GM21723 (cell line): ENCODE data around the gene TNFSF4.
A peak's percentile ranks its signal among the peaks of the same experiment; 100 is the strongest.

Experiments used
- ATAC-seq: cut with Tn5 transposase; IDR thresholded peaks from one replicate; pipeline ENCODE4 v1.9.1; 2021; ENCODE audit warnings: mild to moderate bottlenecking, moderate library complexity; ENCODE audit not compliant: unreplicated experiment

Gene TNFSF4

DNA sequence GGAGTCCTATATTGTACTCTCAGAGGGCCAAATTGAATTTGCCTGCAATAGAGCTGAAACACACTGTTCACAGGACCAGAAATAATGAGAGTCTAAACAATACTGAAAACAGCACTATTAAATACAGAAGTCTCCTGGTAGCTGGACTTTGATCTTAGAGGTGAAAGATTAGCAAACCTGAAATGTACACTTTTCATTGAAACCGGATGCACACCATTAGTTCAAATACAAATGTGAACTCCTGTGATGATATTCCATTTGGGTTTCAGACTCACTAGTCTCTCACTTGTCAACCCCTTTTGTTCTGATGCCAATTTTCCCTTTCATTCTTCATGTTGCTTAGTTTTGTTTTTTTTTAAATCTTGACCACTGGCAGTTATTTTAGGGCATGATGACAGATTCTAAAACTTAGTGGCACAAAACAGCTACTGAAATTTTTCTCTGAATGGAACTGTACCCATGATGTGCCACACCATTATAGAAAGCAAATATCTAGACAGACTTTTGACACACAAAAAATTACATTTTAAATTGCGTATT is 5.9 kb upstream of the TNFSF4 start:
- no peak for ATAC-seq

DNA sequence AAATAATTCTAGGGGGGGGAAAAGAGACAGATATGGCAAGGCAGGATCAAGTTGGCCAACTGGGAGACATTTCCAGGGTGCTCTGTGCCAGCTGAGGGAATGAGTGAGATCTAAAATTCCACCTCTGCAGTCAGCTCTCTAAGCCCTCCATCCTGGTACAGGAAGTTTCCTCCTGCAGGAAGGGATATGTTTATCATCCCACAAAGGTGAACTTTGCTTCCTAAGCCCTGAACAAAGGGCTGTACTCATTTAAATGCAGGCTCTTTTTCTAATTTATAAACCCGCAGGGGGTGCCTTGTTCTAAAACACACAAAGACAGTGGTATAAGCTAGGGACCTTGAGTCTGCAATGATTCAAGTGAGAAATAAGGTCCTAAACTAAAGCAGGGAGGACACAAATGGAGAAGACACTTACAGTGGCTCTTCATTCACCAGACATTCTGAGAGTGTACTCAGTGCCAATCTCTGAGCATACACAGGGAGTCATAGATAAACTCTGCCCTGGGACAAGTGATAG is 3.6 kb upstream of the TNFSF4 start:
- ATAC-seq: no peak

DNA sequence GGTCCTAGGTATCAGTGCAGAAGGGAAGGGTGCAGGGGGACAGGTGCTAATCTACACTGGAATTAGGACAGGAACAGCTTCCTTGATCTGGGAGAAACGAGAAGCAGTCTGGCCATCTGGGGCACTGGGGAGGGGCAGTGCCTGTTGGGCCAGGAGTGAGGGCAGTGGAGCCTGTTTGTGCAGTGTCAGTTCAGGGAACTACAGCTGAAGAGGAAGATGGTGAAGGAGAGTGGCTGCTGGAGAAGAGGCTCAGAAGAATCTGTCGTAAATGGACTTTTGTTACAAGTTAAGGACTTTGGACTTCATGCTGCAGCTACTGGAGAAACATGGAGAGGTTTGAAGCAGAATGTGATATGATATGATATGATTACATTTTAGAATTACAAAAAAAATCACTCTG is 3.2 kb upstream of the TNFSF4 start:
- ATAC-seq: no peak

DNA sequence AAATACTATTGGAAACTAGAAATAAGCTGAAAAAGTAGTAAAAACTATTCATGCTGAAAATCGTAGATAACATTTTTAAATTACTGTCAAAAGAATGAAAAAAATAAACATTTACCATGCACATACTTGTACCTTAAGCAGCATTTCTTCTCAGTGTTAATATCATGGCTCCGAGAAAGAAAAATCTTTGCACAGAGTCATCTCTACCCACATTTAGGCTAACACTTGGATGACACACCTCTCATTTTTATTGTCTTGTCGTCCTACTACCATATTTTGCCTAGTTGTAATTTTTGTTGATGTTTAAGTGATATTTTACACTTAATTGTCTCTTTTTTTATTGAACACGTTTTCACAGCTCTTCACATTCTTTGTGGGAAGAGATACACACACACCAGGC is 1.7 kb upstream of the TNFSF4 start:
- no peak for ATAC-seq

DNA sequence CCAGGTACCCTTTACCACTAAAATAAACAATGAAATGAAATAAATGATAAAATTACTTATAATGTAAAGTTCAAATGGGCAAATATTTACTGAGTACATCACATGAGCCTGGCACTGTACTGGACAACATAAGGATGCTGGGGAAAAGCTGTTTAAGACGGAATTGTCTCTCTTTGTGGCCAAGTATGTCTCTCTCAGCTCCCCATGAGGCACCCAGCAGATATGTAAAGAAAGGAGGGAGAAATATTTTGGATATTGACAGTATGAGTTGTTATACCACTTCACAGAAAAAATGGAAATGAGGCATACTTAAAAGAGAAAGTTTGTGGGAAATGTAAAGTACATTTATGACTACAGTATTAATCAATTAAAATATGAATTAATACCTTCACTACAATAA is 1.0 kb upstream of the TNFSF4 start:
- ATAC-seq: no peak

DNA sequence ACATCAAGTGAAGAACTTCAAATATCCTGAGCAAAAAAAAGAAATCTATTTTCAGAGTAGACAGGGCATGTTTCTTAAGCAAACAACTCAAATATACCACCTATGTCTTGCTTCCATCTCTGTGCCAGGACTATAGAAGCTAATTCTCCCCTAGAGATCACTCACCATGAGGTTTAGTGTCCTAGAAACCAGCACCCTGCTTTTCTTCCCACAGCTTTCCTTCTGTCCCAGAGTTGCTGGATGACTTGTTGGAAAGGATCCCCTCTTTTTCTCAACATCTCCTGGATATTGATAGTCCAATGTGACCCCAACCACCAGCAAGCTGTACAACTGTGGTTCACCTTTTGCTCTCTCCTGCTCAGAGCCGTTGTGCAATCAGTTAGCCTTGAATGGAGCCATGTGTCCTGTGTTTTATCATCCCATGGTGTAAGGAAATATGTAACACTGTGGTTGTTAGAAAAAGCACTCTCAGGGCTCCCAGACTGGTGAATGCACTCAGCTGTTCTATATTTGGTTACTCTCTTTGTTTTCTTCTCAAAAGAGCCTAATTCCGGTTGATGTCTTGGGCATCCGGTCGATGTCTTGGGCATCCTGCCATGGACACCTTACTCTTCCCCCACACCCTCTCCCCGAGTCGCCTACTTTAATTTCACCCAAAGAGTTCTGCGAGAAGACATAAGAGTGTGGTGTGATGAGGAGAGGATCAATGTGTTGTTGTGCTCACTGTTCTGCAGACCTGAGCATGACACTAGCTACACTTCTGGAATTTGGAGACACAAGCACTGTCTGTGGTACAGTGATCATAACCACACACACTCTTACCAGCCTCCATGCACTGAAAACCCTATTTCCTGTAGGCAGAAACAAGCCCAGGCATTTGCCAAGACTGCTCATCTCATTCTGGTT is 1.7 kb downstream of the TNFSF4 start:
- ATAC-seq: no peak

DNA sequence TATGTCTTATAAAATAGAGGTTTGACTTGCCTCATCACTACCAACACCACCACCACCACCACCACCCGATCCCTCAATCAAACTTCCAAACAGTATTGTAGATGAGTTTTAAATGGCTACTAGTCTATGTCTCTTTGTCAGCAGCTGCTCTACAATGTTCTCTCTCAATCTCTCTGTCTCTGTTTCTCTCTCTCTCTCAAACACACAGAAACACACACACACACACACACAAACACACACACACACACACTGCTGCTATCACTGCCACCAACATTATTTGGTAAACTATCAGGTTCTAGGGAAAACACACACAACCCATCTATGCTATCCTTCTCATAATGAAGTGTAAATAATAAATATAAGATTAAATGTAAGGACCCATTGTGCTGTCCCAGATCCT is 2.4 kb downstream of the TNFSF4 start:
- no peak for ATAC-seq

DNA sequence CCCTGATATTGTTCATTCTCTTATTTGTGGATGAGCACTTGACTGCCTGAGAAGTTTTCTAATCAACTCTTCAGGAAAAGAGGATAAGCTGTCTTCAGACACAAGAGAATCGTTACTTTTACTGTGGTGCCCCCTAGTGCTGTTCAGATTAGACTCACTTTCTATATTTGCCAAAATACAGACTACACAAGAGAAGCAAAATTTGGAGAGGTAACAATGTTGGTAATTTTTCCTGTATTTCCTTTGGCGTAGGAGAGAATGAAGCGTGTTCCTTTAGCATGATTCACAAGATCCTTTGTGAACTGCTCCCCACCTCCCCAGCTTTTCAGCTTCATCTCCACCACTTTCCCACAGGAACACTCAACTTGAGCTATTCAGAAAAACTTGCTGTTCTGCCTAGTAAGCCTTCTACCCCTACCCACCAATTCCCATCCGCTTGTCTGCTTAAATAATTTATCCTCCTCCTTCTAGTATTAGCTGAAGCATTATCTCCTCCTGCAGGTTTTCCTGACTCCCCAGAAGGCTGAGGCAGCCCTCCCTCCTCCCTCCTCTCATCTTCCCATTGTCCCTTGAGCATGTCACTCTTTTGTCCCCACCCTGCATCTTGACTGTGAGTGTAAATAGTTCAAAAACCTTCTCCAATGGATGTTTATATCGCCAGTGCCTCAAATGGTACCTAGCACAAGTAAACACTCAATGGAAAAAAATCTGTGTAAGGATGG is 4.5 kb downstream of the TNFSF4 start:
- no peak for ATAC-seq

DNA sequence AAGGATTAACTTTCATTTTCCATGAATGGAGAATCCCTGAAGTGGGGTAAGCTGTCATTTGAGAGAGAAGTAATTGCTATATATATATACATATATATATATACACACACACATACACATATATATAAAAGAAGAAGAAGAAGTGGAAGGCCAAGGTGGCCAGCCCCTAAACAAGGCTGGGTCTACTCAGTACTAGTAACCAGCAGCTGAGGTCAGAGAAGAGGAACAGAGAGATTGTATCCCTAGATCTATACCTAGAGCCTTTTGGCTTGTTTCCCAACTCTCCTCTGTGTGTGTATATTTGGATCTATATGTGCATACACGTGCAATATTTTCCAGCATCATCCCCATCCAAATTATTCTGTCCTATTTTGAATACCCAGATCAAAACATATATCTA is 5.2 kb downstream of the TNFSF4 start:
- ATAC-seq: no peak

DNA sequence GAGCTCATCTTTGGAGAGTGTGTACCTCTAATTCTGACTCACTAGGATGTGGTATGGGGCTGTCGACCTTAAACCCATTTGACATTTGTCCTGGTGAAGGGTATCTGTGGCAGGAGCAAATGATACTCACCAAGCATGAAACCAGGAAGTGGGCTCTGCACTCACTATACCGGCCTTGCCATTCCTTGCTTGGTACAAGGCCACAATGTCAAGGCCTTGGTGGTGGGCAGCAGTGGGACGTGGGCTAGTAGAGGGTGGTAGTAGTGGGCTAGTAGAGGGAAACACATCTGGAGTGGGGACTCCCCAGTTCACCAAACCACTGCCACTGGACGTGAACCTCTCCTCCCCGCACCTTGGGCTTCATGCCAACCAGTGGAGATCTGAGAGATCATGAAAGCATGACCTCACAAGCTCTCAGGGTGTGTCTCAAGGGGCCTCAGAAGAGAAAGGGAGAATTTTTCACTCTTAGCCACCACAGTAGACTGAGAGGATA is 11.5 kb downstream of the TNFSF4 start:
- ATAC-seq: peak; percentile 89

DNA sequence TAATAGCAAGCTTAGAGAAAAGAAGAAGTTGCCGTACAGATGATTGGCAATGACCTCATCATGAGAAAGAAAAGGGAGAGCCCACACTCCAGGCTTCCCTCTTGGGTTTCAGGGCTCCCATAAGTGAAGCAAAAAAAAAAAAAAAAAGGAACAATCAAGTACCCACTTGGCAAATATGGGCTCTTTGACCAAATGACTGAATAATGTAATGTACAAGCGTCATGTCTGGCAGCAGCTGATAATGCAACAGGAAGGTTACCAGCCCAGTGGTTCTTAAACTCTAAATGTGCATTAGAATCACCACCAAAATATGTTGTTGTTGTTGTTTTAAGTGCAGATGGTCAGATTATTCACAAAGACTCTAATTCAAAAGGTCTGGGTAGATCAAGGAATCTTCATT is 13.5 kb downstream of the TNFSF4 start:
- ATAC-seq: no peak

DNA sequence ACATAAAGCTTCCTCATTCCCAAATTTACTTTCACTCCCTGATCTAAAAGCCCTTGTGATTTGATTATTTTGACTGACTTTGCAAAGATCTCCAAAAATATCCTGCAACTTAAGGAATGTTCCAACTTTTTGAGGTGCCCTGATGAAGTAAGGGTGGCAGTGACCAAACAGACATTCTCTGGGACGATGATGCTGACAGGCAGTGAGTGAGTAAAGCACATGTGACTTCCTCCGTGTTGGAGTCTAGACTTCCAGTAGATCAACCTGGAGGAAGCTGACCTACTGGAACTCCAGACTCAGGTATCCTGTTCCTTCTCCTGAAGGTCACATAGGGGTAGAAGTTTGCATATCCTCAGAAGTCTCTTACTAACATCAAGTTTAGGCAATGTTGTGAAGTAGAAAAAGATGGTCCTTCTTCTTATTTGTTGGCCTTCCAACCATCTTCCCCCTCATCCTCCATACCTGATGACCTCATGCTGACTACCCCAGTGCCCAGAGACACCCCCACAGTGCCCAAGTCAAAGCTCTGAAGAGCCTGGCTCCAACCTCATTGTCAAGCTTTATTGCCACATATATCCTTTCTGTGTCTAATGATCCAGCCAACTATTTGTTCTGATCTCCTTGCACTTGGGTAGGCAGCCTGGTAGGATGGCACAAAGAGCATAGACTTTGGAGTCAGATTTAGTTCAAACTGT is 16.0 kb downstream of the TNFSF4 start:
- ATAC-seq: no peak

DNA sequence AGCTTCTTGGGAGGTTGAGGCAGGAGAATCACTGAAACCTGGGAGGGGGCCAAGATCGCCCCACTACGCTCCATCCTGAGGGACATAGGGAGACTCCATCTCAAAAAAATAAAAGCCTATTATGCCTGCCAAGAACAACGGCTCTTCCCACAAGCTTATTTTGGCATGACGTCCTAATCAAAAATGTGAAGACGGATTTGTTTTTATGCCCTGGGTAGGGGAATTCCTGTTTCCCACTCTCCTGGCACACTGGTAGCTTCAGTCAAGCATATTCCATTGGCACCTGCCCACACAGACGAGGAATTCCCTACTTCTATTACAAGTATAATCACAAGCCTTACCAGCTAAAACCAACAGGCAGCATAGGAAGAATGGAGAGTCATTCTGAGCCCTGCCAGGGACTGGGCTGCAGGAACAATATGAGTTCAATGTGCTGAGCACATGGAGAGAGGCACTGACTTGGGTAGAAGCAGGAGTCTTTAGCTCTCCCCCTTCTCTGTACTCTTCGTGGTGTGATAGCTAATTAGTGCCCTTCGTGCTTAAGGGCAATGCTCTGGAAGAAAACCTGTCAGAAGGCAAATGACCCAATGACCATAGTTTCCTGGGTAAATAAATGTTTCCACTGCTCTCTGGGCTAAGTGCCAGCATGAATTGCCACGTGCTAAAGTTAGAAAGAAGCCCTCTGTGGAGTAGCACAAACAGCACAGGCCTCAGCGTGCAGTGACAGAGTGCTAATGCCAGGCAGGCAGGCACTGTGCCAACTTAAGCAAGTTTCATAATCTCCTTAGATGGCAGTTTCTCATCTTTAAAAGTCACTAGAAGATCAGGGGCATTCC is 16.8 kb downstream of the TNFSF4 start:
- no peak for ATAC-seq

DNA sequence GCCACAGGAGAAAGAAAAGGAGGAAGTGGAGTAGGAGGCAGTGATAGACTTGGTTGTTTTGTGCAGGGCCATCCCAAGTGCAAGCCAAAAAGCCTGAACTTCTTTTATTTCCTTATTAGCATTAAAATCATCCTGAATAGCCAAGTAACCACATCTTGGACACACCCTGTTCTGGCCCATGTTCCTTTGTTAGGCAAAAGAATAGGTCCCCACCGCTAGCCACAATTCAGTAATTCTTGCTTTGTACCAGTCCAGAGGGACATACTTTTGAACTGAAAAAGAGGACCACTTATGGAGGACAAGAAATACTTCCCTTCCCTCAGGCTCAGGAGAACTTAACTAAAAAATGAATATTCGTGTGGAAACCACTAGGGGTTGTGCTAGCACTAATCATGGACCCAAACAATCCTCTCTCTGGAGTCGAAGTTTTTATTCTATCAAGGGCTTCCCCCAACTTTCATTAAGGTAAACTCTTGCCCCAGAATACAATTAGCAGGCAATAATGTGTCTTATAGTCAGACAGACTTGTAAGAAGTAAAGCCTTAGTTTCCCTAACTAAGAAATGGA is 19.4 kb downstream of the TNFSF4 start:
- no peak for ATAC-seq

DNA sequence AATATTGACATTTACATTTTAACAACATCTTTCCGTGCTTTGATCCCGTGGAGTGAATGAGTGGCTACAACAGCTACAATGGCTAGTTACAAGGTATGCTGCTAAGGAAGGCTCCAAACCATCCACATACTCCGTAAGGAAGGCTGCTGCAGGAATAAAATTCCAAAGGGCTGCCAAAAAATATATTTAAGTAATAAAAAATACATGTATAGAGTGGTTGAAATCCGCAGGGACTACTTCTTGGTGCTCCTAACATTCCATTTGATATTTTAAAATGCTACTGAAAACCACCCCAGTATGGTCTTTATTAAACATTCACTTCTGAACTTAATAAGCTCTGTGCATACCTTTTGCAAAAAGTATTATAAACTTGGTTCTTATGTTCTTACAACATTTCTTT is 25.3 kb downstream of the TNFSF4 start:
- no peak for ATAC-seq

DNA sequence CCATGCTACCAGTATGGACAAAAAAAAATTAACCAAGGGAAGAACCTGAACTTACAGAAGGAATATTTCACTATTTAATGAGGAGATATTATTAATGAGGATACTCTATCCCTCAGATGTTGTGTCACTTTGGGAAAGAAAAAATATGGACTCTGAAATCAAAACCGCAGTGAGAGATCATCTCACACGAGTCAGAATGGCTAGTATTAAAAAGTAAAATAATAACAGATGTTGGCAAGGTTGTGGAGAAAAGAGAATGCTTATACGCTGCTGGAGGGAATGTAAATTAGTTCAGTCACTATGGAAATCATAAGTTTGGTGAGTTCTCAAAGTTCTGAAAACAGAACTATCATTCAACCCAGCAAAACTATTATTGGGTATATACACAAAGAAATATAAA is 30.9 kb downstream of the TNFSF4 start:
- no peak for ATAC-seq

DNA sequence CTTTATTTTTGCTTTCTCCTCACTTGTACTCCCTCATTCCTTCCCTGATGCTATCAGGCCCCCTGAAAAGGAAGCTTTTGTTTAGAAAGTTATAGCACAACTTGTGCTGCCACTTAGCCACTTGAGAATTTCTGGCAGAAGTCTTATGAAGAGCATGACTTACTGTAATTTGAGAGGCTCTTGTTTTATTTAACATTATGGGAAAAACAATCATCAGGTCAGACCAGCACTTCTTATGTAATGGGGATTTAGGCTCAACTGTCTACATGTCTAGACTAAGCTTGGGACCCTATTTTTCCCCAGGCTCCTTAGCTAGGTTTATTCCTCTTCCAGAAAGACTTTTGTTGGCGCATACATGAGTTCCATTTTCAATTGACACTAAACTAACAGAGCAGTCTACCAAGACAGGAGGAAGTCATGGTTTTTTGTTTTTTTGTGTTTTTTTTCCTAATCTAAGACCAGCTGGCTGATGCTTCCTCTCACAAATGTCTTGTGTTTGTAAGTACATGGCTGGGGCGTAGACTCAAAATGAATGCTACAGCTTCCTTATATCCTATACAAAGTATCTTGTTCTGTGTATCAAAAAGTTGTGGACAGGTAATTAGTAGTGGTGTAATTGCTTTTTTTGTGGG is 31.5 kb downstream of the TNFSF4 start:
- no peak for ATAC-seq

DNA sequence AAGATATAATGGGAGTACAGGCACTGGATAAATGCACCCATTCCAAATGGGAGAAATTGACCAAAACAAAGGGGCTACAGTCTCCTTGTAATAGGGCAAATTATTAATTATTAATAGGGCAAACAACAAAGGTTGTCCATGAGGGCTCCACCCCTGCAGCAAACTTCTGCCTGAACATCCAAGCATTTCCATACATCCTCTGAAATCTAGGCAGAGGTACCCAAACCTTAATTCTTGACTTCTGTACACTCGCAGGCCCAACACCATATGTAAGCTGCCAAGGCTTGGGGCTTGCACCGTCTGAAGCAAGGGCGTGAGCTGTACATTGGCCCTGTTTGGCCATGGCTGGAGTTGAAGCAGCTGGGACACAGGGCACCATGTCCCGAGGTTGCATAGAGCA is 33.7 kb downstream of the TNFSF4 start:
- no peak for ATAC-seq

DNA sequence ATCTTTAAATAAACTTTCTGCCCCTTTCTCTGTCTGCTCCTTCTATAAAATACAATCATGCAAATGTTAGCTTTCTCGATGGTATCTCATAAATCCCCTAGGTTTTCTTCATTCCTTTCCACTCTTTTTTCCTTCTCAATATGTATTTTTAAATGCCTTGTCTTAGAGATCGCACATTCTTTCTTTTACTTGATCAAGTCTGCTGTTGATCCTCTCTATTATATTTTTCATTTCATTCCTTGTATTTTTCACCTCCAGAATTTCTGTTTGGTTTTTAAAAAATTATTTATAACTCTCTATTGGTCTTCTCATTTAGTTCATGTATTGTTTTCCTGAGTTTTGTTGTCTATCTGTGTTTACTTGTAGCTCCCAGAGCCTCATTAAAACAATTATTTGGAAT is 36.0 kb downstream of the TNFSF4 start:
- no peak for ATAC-seq
